ENCODE results near the gene LRP1.

LRP1 gene

GRCh38 chr12:57093415-57094207 lies 34.7 kb upstream of the LRP1 start:
- peak in 1 of 2 donors; percentile 33 for DNase-seq (ENCODE audit: low read depth in 1 of 2, low spot score in 1 of 2)

- DNase-seq (ENCODE audit: low read depth in 1 of 2, low spot score in 1 of 2): no peak
Measured at GRCh38 chr12:57094208-57095160, 33.8 kb upstream of the LRP1 start.

- no peak for DNase-seq (ENCODE audit: low read depth in 1 of 2, low spot score in 1 of 2)
Measured at GRCh38 chr12:57095440-57095839, 32.8 kb upstream of the LRP1 start.

- no peak for DNase-seq (ENCODE audit: low read depth in 1 of 2, low spot score in 1 of 2)
Measured at GRCh38 chr12:57096099-57096572, 32.1 kb upstream of the LRP1 start.

DNA sequence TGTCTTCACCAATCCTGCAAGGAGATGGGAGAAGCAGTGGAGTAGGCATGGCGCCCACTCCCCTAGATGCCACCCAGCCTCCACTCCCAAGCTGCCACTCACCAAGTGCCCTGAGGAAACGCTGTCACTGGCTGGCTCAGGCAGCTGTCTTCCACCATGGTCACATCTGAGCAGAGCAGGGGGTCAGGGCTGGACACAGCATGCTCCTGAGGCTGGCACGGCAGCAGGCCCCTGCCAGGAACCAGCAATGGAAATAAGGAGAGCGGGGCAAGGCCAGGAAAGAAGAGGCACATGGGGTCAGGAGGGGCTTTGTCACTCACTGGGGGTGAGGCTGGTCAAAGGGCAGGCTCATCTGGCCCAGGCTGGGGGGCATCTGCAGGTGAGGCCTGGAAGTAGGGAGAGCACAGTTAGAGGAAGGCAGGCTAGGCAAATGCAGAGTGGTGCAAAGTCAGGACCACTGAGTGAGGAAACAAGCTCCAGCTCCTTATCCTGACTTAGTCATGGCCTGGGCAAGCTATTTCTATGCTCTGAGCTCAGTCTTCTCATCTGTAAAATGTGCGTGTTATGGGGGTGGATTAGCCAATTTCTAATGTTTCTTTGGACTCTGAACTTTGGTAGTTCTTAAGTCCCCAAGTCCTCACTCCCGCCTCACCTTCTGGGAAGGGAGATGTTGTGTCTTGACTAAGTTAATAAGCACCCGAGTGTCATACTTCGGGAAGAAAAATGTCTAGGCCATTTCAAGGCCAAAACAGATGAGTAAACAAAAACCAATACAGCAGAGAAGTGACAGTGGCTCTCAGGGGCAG lies 31.3 kb upstream of the LRP1 start:
- no peak for DNase-seq (ENCODE audit: low read depth in 1 of 2, low spot score in 1 of 2)

- DNase-seq (ENCODE audit: low read depth in 1 of 2, low spot score in 1 of 2): no peak
Measured at GRCh38 chr12:57097554-57097835, 30.8 kb upstream of the LRP1 start.

DNA sequence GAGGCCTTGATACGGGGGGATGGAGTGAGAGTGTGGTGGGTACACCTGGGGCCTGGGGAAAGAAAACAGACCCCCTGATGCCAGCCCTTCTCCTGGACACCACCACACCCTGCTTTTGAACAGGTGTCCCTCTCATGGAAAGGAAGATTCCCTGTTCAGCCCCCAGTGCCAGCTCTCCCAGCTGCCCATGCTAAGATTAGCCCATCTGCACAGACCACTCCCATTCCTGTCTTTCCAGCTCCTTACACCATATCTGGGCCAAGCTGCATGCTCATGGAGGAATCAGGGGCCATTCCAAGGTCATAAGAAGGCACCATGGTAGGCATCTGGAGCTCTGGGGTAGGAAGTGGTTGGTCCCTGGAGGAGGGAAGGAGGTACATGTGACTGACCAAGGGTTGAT lies 29.7 kb upstream of the LRP1 start:
- no peak for DNase-seq (ENCODE audit: low read depth in 1 of 2, low spot score in 1 of 2)

- DNase-seq (ENCODE audit: low read depth in 1 of 2, low spot score in 1 of 2): no peak
Measured at GRCh38 chr12:57099047-57099714, 29.1 kb upstream of the LRP1 start.

DNA sequence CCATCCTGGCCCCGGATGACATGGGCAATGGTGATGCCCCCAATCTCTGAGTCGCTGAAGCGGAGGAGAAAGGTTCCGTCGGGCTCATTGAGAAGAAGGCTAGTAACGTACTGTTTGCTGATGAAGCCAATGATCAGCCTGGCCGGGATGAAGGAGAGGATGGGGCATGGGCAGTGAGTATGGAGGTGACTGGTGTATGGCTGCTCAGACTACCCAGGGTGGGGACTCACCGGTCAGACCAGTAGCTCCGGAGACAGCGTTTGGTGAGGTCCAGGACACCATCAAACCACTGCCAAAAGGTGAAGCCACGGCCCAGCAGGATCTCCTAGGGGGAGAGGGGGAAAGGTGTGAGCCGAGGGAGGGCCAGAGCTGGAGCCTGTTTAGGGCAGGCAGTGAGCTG lies 28.5 kb upstream of the LRP1 start:
- DNase-seq (ENCODE audit: low read depth in 1 of 2, low spot score in 1 of 2): no peak

- no peak for DNase-seq (ENCODE audit: low read depth in 1 of 2, low spot score in 1 of 2)
Measured at GRCh38 chr12:57101892-57102695, 26.2 kb upstream of the LRP1 start.

GRCh38 chr12:57103856-57104255 lies 24.4 kb upstream of the LRP1 start:
- DNase-seq (ENCODE audit: low read depth in 1 of 2, low spot score in 1 of 2): no peak

GRCh38 chr12:57104292-57104910 lies 23.9 kb upstream of the LRP1 start:
- DNase-seq (ENCODE audit: low read depth in 1 of 2, low spot score in 1 of 2): no peak

DNA sequence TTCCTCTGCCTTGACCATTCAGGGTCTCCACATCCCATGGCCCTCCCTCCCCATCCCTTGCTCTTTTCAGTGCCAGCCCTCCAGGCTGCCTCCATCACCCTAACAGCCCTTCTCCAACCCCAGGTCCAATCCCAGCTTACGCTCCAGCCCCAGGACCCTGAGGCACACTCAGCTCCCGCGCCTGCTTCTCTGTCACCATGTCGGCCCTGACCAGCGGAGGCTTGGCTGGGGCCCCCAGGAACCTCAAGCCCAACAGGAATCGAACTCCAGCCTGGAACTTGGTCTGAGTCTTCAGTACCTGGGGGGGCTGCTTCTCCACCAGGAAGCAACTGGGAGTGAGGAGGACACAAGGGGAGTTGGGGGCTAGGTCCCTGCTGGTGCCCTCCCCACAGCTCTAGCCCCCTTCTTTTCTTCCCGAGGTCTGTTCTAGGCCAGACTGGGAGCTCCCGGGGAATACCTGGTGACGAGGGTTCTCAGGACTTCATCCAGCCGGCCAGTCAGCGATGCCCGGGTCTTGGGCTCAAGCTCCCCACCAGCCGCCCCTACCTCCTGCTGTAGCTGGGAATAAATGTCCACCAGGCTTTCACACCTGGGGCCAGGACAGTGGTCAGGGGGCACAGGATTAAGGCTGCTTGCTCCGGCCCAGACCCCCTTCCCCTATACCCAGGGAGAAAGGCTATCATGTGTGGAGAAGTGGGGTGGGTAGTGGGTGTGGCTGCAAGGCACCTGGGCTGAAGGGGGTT lies 23.1 kb upstream of the LRP1 start:
- no peak for DNase-seq (ENCODE audit: low read depth in 1 of 2, low spot score in 1 of 2)

DNA sequence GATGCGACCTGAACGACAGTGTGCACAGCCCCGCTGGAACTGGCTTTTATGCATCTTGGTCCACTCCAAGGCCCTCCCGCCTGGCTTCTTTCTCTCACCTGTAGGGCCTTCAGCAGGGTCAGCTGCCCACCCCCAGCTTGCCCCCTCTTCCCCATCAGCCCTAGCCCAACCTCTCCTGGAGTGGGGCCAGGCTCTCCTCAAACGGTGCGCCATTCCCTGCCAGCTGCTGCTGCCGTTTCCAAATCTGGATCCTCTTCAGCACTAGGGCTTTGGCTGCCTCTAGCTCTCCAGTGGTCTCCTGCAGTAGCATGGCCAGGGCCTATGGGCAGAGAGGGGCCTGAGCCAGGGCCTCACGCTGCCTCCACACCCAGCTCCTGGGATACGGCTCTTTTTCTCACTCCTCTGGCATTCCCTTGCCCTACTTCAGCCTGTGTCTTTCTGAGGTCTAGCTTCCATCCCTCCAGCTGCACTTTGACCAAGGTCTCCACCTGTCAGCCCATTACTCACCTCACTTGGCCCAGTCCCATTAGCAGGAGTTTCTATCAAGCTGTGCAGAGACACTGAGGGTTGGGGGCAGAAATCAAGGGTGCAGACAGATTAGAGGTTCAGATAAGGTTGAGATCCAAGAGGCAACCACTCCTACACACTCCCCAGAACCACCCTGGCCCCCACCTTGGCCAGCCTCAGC lies 22.1 kb upstream of the LRP1 start:
- no peak for DNase-seq (ENCODE audit: low read depth in 1 of 2, low spot score in 1 of 2)

- no peak for DNase-seq (ENCODE audit: low read depth in 1 of 2, low spot score in 1 of 2)
Measured at GRCh38 chr12:57107456-57108155, 20.7 kb upstream of the LRP1 start.

GRCh38 chr12:57109207-57110103 lies 18.8 kb upstream of the LRP1 start:
- DNase-seq (ENCODE audit: low read depth in 1 of 2, low spot score in 1 of 2): no peak

Measured in activated T-helper 1 cell treated with anti-CD3 and anti-CD28 coated beads, Interleukin-2, amount 50 U/mL, for 16 hours (primary cell).